GM18519 (cell line): ENCODE measurements around the gene PKD1.

Experiments used
- ATAC-seq: cut with Tn5 transposase; IDR thresholded peaks from one replicate; pipeline ENCODE4 v1.9.1; 2021; ENCODE audit warnings: mild to moderate bottlenecking, moderate library complexity; ENCODE audit not compliant: unreplicated experiment, low FRiP score

The PKD1 gene

DNA sequence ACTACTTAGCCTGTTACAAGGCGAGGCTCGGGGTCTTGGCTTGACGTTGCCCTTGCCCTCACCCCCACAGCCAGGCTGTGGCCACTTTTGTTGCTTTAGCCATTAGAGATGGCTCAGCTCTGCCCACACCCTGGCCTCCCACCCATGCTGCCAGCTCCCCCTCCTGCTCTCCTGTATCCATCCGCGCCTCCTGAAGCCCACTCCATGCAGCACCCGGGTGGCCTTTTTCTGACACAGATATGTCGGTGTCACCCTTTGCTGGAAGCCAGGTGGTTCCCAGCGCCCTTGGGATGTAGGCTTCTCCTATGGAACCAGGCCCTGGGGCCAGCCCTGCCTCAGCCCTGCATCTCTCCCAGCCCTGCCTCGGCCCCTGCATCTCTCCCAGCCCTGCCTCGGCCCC lies 78.3 kb downstream of the PKD1 start:
- no peak for ATAC-seq

DNA sequence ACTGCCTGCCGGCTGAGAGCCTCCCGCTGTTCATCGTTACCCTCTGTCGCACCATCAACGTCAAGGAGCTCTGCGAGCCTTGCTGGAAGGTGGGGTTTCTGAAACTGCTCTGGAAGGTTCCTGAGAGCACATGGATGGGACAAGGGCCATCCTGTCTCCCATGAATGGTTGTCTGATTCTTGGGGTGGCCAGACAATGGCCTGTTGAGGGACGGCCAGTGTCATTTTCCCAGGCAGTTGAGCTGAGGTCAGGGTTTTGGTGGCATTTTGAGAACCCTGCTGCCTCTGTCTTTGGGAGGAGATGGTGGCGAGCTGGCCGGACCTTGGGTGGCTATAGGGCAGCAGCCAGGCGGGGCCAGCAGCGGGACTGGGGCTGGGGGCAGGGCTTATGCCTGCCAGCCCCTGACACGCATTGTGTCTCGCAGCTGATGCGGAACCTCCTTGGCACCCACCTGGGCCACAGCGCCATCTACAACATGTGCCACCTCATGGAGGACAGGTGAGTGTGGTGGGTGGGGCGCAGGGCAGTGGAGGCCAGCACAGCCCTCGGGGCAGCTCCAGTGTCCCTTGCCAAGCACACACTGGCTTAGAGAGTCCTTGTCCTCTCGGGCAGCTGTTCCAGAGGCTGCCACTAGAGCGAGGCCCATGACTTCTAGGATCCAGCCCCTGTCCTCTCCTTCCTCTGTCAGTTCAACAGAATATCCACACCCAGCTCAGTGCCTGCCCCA lies 78.9 kb downstream of the PKD1 start:
- no peak for ATAC-seq

DNA sequence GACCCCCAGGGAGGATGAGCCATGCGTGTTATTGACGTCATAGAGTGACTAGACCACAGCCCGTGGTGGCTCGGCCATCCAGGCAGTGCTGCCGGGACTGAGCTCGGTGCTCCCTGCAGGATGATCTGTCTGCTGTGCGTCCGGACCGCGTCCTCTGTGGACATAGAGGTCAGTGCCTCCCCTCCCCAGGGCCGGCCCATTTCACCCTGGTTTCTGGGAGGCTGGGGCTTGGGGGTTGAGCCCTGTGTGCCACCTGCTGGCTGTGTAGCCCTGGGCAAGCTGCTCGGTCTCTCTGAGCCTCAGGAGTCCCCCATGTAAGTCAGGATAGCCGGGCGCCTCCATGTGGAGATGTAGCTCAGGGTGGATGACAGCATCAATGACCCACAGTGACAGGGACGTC lies 79.6 kb downstream of the PKD1 start:
- ATAC-seq = no peak

DNA sequence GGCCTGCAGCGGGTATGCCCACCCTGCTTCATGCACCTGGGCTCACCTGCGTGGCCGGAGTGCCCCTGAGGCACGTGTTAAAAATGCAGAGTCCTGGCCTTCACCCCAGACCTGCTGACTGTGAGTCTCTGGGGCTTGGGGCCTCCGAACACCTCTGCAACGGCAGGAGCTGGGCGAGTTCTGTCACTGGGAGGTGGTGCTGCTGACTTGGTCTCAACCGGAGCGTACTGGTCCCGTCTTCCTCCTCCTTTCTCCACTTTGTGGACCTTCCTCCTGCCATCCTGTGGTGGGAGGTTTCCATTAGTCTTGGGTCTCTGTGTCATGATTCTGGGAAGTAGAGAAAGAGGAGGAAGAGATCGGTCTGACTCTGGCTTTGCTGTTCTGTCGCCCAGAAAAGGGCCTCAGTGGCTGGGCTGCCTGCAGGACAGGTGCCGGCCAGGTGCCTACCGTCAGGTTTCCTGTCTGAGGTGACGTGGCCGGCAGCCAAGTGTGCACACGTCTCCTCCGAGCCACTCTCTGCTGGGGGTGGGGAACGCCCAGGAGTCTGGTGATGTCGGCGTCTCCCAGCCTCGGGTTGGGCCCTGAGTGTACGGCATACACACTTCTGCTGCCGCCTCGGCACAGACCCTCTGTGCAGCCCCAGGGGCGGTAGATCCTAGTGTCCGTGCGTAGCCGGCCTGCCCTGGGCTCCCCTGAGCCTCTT lies 81.0 kb downstream of the PKD1 start:
- no peak for ATAC-seq

DNA sequence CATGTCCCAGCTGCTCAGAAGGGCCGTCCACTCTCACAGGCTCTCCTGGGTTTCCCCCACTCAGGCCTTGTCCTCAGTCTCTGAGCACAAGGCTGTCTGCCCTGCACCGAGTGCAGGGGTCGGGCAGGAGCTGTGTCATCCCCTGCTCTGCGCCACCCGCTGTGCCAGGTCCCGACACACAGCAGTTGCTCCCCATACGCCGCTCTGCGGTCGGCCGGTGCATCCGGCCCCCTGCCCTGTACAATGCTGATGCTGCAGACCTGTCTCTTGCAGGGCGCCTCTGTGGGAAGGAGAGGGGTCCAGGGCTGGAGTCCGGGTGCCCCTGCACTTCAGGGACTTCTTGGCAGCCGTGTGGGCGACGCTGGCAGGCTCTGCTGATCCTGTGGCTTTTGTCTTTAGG lies 81.8 kb downstream of the PKD1 start:
- no peak for ATAC-seq

DNA sequence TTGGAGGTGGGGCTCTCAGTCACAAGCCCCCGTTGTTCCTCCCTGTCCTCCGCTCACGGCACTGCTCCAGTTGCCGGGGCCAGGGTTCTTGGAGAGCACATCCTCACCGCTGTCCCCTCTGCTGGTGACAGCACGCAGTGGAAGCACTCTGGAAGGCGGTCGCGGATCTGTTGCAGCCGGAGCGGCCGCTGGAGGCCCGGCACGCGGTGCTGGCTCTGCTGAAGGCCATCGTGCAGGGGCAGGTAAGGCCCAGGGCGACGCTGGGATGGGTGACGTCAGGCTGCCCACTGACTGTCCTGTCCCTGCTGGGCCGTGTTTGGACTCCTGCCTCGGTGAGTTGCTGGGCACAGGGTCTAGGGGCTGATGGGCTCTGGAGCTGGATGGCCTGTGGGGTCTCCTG lies 82.5 kb downstream of the PKD1 start:
- ATAC-seq = no peak

DNA sequence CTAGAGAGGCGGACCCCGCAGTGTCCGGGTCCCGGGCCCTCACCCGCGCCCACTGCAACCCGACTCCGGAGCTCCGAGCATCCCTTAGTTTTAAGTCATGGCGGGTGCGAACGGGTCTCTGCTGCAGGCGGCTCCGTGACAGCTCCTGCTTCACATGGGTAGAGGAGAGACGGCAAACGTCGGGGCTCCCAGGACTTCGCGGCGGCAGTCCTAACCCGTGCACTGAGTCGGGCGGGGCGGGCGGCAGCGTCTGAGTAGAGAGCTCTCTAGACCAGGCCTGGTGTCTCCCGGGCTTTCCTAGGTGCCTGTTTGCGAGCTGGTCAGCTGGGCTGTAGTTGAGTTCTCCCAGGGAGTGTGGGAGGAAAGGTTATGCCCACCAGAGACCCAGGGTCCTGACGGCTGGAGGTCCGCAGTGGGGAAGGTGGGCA lies 87.6 kb downstream of the PKD1 start:
- ATAC-seq = no peak

DNA sequence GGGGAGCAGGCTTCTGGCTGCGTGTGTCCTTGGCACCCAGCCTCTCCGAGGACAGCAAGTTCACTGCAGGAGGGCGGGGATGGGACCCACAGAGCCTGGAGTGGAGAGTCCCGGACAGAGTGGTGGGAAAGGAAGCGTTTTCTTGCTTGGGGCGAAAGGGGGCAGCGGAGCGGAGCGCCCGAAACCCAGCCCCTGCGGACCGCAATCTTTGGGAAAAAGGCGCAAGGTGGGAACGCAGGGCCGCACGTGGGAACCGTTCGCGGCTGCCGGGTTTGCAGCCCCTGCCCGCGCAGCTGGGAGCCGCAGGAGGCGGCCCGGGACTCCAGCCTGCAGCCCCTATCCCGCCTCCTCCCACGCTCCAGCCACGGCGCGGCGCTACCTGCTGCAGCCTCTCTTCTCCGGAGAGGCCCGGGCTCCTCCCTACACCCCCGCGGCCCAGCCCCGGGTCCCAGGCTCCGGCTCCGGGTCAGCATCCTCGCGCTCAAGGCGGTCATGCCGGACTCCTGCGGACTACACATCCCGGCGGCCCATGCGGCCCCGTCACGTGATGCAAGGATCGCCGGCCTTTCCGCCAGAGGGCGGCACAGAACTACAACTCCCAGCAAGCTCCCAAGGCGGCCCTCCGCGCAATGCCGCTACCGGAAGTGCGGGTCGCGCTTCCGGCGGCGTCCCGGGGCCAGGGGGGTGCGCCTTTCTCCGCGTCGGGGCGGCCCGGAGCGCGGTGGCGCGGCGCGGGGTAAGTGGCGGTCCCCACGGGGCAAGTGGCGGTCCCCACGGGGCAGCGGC lies 88.2 kb downstream of the PKD1 start, which contains the start of the genes NTHL1 and TSC2:
Gene NTHL1, minus strand, starts transcription at position 505 of the 786 bp plus-strand sequence. Its CDS starts 11 bp downstream, at position 494.
Gene TSC2, plus strand, starts transcription at position 656 of the 786 bp plus-strand sequence. CDS start 631 bp downstream, outside the sequence.
- peak; percentile 87 for ATAC-seq

DNA sequence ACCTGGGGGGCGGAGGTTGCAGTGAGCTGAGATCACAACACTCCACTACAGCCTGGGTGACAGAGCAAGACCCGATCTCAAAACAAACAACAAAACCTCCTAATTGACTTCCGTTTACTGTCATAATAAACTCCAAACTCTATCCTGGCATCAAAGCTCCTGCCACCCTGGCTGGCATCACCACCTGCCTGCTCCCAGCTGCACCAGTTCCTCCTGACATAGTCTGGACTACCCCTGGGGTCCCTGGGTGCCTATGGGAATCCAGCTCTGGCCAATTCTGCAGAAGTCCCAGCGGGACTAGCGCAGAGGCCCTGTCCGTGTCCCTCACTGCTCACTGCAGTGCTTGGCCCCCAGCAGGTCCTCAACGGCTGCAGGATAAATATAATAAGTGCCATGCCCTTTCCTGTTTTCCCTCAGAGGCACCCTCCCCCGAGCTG lies 88.8 kb downstream of the PKD1 start:
- no peak for ATAC-seq

DNA sequence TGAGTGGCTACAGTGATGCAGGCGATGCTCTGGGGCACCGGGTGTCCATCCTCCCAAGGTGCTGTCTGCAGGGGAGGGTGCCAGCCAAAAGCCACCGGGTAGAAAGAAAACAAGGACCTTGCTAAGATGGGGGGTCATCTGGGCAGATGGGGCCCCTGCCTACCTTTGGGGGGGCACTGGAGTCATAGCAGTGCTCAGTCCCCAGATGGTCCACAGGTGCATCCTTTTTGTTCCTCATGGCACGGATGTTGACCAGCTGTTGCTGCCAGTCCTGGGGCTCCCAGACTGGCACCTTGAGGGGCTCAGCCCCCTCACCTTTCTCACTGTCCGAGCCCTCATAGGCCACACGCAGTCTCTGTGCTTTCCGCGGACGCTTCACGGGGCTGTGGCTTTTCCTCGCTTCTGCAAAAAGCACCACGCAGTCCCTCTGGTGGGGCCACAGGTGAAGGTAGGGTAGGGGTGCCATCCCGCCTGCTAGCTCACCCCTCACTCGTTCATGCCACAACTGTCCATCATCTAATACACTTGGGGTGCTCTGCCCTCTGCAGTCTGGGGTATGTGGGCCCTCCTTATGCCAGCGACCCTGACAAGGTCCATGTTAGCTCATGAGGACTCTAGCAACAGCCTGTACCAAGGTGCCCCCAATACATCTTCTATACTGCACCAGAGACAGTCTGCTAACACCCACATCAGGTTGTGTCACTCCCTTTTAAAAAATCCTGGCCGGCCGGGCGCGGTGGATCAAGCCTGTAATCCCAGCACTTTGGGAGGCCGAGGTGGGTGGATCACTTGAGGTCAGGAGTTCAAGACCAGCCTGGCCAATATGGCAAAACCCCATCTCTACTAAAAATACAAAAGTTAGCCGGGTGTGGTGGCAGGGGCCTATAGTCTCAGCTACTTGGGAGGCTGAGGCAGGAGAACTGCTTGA lies 89.5 kb downstream of the PKD1 start:
- ATAC-seq = no peak

DNA sequence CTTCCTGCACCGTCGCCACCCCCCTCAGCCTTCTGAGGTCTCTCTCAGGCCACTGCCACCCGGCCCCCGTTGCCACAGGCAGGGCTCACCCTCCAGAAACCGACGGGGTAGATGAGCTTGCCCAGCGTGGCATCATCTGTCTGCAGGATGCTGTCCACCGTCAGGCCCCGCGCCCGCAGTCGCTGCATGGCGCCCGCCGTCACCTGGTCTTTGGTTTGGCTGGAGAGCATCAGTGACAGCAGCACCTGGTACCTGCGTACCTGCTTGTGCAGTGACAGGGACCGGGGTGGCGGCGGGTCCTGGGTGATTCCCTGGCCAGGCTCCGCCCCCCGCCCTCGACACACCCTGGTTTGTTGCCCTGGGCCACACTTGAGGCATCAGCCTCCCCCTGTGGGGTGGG lies 91.2 kb downstream of the PKD1 start:
- ATAC-seq = no peak

DNA sequence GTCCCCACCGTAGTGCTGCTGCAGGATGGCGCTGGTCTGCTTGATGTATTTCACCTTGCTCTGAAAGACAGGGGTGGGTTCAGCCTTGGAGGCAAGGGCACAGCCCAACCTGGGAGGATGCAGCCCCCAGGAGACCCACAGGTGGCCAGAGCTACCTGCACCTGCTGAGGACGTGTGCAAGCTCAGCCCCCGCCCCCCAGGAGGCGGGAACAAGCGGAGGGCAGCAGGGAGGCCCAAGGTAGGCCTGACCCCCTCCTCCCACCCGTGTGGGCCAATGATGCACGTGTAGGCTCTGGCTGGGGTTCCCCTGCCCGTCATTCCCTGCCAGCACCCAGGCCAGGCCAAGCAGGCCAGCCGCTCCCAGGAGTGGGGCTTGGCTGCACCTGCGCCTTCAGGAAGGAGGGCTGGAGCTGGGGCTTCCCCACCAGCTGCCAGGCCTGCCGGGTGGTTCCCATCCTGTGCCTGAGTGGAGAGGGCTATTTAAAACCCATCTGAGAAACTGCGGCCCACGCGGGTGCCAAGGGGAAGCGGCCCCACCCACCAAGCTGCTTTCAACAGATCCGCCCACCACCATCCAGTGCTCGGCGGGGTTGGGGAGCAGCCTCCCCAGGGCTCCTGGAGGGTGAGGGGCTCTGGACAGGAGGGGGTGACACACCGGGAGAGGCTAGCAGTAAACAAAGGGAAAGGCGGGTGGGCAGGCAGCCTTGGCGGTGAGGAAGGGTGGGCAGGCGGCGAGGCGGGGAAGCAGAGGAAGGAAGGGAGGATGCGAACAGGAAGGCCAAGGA lies 91.8 kb downstream of the PKD1 start:
- no peak for ATAC-seq

DNA sequence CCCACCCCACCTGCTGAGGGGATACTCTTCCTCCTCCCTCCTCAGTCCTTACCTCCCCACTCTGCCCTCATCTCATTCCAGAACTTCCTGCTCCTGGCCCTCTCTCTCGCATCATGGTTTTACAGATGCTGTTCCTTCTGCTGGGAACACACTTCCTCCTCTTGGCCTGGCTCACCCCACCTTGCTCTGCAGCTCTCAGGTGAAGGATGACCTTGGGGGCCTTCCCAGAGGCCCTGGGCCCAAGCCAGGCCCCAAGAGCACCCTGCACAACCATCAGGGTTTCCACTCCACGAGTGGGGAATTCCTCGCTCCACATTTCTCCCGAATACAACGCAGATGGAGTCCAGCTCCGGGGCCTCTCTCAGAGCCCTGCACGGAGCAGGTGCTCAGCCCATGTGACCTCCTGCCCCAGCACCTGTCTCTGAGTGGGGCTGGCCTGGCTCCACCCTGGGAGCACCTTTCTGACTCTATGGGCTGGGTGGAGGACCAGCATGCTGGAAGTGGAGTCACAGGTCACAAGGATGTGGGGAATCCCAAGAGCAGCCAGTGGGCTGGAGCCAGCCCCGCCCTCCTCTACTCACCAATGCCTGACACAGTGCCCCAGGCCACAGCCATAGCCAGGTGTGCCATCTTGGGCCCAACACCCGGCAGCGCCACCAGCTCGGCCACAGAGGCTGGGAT lies 92.6 kb downstream of the PKD1 start:
- ATAC-seq = no peak

DNA sequence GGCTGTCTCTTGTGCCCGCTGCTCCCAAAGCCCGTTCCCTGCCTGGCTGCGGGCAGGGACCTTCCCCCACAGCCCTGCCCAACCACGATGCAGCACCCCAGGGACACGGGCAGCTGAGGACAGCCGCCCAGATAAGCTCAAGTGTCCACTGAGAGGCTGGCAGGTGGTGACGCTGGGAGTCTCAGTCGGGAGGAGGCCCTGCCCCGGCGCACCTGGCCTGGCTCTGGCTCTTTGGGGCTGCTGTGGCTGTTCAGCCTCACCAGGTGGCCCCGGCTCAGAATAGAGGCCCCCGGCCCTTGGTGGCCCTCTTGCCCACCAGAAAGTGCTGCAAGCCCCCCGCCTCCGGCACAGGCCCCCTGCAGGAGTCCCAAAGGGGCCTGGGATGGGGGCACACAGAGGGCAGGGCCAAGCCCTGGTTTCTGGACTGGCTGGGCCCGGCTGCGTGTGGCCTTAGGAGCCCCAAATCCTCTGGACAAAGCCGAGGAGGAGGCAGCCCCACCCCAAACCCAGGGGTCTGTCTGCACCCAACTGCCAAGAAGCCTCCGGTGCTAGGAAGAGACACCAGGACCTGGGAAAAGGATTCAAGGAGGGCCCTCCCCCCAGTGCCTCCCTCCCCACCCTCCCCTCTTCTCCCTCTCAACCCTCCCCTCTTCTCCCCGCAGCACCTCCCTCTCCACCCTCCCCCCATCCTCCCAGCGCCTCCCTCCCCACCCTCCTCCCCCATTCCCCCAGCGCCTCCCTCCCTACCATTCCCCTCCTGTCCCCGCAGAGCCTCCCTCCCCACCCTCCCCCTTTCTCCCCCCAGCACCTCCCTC lies 93.3 kb downstream of the PKD1 start:
- ATAC-seq = no peak

DNA sequence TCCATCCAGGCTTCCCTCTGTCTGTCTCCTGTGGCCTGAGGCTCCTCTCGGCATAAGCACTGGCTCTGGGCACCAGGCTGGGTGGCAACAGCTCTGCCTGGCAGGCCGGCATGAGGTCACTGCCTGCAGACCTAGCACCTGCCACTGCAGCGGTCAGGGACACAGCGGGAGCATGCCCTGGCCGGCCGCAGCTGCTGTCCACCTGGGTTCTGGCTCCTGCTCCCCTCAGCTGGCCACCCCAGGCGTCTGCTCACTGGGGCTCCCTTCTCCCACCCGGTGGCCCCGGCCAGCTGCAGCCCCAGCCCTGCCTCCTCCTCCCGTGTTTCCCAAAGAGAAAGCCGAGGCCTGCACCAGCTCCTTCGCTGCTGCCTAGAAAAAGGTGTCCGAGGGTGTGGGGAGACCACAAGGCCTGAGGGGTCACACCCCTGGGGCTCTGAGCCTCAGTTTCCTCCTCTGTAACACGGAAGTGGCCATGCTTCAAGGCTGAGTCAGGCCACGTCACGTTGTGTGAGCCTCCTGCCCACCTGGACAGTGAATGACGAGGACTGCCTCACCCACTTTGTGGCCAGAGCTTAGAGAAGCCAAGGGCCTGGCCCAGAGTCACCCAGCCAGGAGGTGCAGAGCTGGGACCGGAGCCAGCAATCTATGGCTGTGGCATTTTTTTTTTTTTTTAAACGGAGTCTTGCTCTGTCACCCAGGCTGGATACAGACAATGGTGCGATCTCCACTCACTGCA lies 94.7 kb downstream of the PKD1 start:
- no peak for ATAC-seq

DNA sequence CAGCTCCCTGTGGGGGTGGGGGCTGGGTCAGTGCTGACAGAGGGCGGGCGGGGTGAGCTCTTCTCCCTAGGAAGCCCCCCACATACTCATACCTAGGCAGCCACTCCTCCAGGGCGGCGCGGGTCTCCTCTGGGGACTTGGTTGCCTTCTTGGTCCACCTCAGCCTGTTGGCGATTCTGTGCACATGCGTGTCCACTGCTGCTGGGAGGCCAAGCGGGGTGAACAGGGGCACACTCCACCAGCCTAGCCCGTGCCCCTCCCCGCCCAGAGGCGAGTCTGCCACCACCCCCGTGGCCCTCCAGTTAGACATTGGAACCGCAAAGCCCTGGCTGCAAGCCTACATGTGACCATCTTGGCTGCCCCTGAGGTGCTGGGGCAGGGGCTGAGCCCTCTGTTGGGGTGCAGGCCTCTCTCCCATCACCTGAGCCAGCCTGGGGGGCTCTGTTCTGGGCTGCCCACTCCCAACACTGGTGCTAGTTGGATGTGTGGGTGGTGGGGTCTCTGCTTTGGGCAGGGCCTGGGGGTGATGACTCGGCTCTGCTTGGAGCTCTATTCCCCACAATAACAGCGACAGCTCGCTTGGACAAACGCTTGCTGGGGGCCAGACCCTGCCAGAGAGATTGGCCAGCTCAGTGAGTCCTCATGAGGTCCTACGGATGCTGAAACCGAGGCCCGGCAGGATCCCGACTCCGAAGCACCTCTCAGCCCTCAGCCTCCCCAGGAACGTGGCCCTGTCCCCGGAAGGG lies 95.5 kb downstream of the PKD1 start:
- ATAC-seq = no peak
